Adipocyte (in vitro differentiated cells): ENCODE results near the gene AKAP1.
A peak's percentile ranks its signal among the peaks of the same experiment; 100 is the strongest.

Source experiments
- DNase-seq: peaks from one replicate; pipeline ENCODE4 v3.0.0-alpha.2; 2015; ENCODE audit warnings: low read depth
- H3K27me3 ChIP-seq: replicated peaks from 2 replicates; pipeline ENCODE4 v1.7.0; 2013; ENCODE audit warnings: mild to moderate bottlenecking, low read length, moderate library complexity; ENCODE audit not compliant: control insufficient read depth, insufficient read depth
- H3K36me3 ChIP-seq: 2 replicates; pipeline ENCODE4 v1.7.0; 2013; ENCODE audit warnings: low read length, mild to moderate bottlenecking, moderate library complexity; ENCODE audit not compliant: control insufficient read depth, insufficient read depth, severe bottlenecking
- H3K4me1 ChIP-seq: 2 replicates; pipeline ENCODE4 v1.7.0; 2013; ENCODE audit warnings: mild to moderate bottlenecking, low read length, moderate library complexity; ENCODE audit not compliant: control insufficient read depth, insufficient read depth
- H3K4me3 ChIP-seq: 2 replicates; pipeline ENCODE4 v1.7.0; 2013; ENCODE audit warnings: mild to moderate bottlenecking, low read length, moderate library complexity
- H3K9ac ChIP-seq: 2 replicates; pipeline ENCODE4 v1.7.0; 2013; ENCODE audit warnings: mild to moderate bottlenecking, low read length, moderate library complexity
- H3K9me3 ChIP-seq: 2 replicates; pipeline ENCODE4 v1.7.0; 2013; ENCODE audit warnings: mild to moderate bottlenecking, low read length, moderate library complexity; ENCODE audit not compliant: control insufficient read depth

The AKAP1 gene

GRCh38 chr17:57077000-57077399, 8.0 kb upstream of the AKAP1 start:
- no peak overlapping the region for H3K4me3 ChIP-seq
- H3K4me1 ChIP-seq: peaks cover 2% of the 10 kb centered on the region
- no peak for DNase-seq
- no peaks in the 10 kb centered on the region for H3K36me3 ChIP-seq
- no peak overlapping the region for H3K9ac ChIP-seq
- H3K27me3 ChIP-seq: no peaks in the 10 kb centered on the region
- no peaks in the 10 kb centered on the region for H3K9me3 ChIP-seq

GRCh38 chr17:57078274-57078673, 6.8 kb upstream of the AKAP1 start:
- Histone ChIP-seq H3K36me3 (no peaks in the 10 kb centered on the region), H3K9me3 (no peaks in the 10 kb centered on the region), H3K4me1 (peaks cover 2% of the 10 kb centered on the region), H3K4me3 (no peak overlapping the region), H3K27me3 (no peaks in the 10 kb centered on the region), H3K9ac (no peak overlapping the region)
- no peak for DNase-seq

- no peak for DNase-seq
- Histone ChIP-seq H3K9ac (no peak overlapping the region), H3K4me3 (no peak overlapping the region), H3K9me3 (no peaks in the 10 kb centered on the region), H3K4me1 (peaks cover 4% of the 10 kb centered on the region), H3K27me3 (no peaks in the 10 kb centered on the region), H3K36me3 (no peaks in the 10 kb centered on the region)
These were observed 4.3 kb upstream of the AKAP1 start for GRCh38 chr17:57080718-57081117.

GRCh38 chr17:57082441-57082840, 2.6 kb upstream of the AKAP1 start:
- DNase-seq: no peak
- Histone ChIP-seq H3K36me3 (no peaks in the 10 kb centered on the region), H3K4me3 (no peak overlapping the region), H3K9me3 (no peaks in the 10 kb centered on the region), H3K9ac (no peak overlapping the region), H3K27me3 (no peaks in the 10 kb centered on the region), H3K4me1 (peaks cover 18% of the 10 kb centered on the region)

- Histone ChIP-seq H3K9ac (peak overlapping the region; percentile 96), H3K36me3 (no peaks in the 10 kb centered on the region), H3K9me3 (no peaks in the 10 kb centered on the region), H3K27me3 (no peaks in the 10 kb centered on the region), H3K4me1 (peaks cover 21% of the 10 kb centered on the region), H3K4me3 (peak overlapping the region; percentile 95)
- DNase-seq: no peak
These were observed 665 bp upstream of the AKAP1 start for GRCh38 chr17:57084361-57084801.

GRCh38 chr17:57085448-57086068, 512 bp downstream of the AKAP1 start:
- DNase-seq: peak; percentile 81
- Histone ChIP-seq H3K27me3 (no peaks in the 10 kb centered on the region), H3K9me3 (no peaks in the 10 kb centered on the region), H3K9ac (peak overlapping the region; percentile 96), H3K4me3 (peak overlapping the region; percentile 95), H3K4me1 (peaks cover 23% of the 10 kb centered on the region), H3K36me3 (no peaks in the 10 kb centered on the region)

GRCh38 chr17:57086069-57086930, 1.3 kb downstream of the AKAP1 start:
- no peaks in the 10 kb centered on the region for H3K27me3 ChIP-seq
- H3K4me3 ChIP-seq: peak overlapping the region; percentile 95
- H3K4me1 ChIP-seq: peaks cover 31% of the 10 kb centered on the region
- peak overlapping the region; percentile 96 for H3K9ac ChIP-seq
- peak; percentile 32 for DNase-seq
- H3K9me3 ChIP-seq: no peaks in the 10 kb centered on the region
- no peaks in the 10 kb centered on the region for H3K36me3 ChIP-seq

GRCh38 chr17:57088298-57088697, 3.3 kb downstream of the AKAP1 start:
- H3K27me3 ChIP-seq: no peaks in the 10 kb centered on the region
- DNase-seq: no peak
- H3K36me3 ChIP-seq: no peaks in the 10 kb centered on the region
- no peak overlapping the region for H3K9ac ChIP-seq
- H3K9me3 ChIP-seq: no peaks in the 10 kb centered on the region
- H3K4me1 ChIP-seq: peaks cover 45% of the 10 kb centered on the region
- H3K4me3 ChIP-seq: no peak overlapping the region

- peaks cover 41% of the 10 kb centered on the region for H3K4me1 ChIP-seq
- no peak for DNase-seq
- no peaks in the 10 kb centered on the region for H3K27me3 ChIP-seq
- no peaks in the 10 kb centered on the region for H3K36me3 ChIP-seq
- H3K9ac ChIP-seq: no peak overlapping the region
- no peaks in the 10 kb centered on the region for H3K9me3 ChIP-seq
- no peak overlapping the region for H3K4me3 ChIP-seq
These were observed 4.3 kb downstream of the AKAP1 start for GRCh38 chr17:57089391-57089790.

GRCh38 chr17:57090560-57091185, 5.6 kb downstream of the AKAP1 start:
- no peaks in the 10 kb centered on the region for H3K36me3 ChIP-seq
- DNase-seq: peak; percentile 78
- peak overlapping the region; percentile 41 for H3K9ac ChIP-seq
- H3K4me3 ChIP-seq: no peak overlapping the region
- H3K4me1 ChIP-seq: peaks cover 41% of the 10 kb centered on the region
- no peaks in the 10 kb centered on the region for H3K27me3 ChIP-seq
- H3K9me3 ChIP-seq: no peaks in the 10 kb centered on the region

- DNase-seq: no peak
- H3K4me3 ChIP-seq: no peak overlapping the region
- H3K27me3 ChIP-seq: no peaks in the 10 kb centered on the region
- H3K36me3 ChIP-seq: no peaks in the 10 kb centered on the region
- H3K4me1 ChIP-seq: peaks cover 39% of the 10 kb centered on the region
- H3K9ac ChIP-seq: peak overlapping the region; percentile 41
- no peaks in the 10 kb centered on the region for H3K9me3 ChIP-seq
These were observed 6.2 kb downstream of the AKAP1 start for GRCh38 chr17:57091186-57091618.
